PFSK-1 (cell line): ENCODE results near the gene NTM.

ENCODE experiments used
- FOXP2 ChIP-seq: optimal IDR thresholded peaks from 2 replicates; pipeline ENCODE3; 2011; ENCODE audit warnings: borderline replicate concordance, control low read depth, inconsistent platforms; ENCODE audit not compliant: insufficient read depth; ENCODE audit errors: extremely low read length, extremely low read depth
- POLR2AphosphoS5 ChIP-seq: IDR thresholded peaks from 2 replicates; pipeline ENCODE4 v1.6.1; 2012; ENCODE audit warnings: low read depth, mild to moderate bottlenecking, control low read depth, low read length, moderate library complexity
- SIN3A ChIP-seq: IDR thresholded peaks from 2 replicates; pipeline ENCODE4 v1.6.1; 2012; ENCODE audit warnings: mild to moderate bottlenecking, low read length, moderate library complexity, borderline replicate concordance; ENCODE audit not compliant: insufficient read depth
- TAF1 ChIP-seq: IDR thresholded peaks from 2 replicates; pipeline ENCODE4 v1.6.1; 2012; ENCODE audit warnings: low read length, control low read depth, borderline replicate concordance; ENCODE audit not compliant: insufficient read depth
- TF ChIP-seq, protein P1 (sequence below), 2 experiments: IDR thresholded peaks; 2 replicates each; pipeline versions ENCODE4 v1.6.1 to v1.8.0; 2011 to 2012; ENCODE audit warnings: low read depth in 2 of 2, low read length in 2 of 2, control low read depth in 1 of 2, inconsistent platforms in 1 of 2, mild to moderate bottlenecking in 1 of 2, moderate library complexity in 1 of 2; ENCODE audit not compliant: insufficient read depth in 1 of 2

- no peak for TF ChIP-seq POLR2AphosphoS5
- no peak for TF ChIP-seq SIN3A
- no peak for TF ChIP-seq TAF1
- TF ChIP-seq, protein P1, sequence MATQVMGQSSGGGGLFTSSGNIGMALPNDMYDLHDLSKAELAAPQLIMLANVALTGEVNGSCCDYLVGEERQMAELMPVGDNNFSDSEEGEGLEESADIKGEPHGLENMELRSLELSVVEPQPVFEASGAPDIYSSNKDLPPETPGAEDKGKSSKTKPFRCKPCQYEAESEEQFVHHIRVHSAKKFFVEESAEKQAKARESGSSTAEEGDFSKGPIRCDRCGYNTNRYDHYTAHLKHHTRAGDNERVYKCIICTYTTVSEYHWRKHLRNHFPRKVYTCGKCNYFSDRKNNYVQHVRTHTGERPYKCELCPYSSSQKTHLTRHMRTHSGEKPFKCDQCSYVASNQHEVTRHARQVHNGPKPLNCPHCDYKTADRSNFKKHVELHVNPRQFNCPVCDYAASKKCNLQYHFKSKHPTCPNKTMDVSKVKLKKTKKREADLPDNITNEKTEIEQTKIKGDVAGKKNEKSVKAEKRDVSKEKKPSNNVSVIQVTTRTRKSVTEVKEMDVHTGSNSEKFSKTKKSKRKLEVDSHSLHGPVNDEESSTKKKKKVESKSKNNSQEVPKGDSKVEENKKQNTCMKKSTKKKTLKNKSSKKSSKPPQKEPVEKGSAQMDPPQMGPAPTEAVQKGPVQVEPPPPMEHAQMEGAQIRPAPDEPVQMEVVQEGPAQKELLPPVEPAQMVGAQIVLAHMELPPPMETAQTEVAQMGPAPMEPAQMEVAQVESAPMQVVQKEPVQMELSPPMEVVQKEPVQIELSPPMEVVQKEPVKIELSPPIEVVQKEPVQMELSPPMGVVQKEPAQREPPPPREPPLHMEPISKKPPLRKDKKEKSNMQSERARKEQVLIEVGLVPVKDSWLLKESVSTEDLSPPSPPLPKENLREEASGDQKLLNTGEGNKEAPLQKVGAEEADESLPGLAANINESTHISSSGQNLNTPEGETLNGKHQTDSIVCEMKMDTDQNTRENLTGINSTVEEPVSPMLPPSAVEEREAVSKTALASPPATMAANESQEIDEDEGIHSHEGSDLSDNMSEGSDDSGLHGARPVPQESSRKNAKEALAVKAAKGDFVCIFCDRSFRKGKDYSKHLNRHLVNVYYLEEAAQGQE (IDR thresholded peaks at IDR 0.05; ENCODE audit: insufficient read depth in 1 of 2, low read depth in 2 of 2, low read length in 2 of 2): no peak
- no peak for TF ChIP-seq FOXP2
Observed at GRCh38 chr11:131354251-131354701, 16.1 kb upstream of the NTM start.
